ENCODE results near the gene DCTN3.
A peak's percentile ranks its signal among the peaks of the same experiment; 100 is the strongest.

Gene DCTN3

GRCh38 chr9:34664281-34665066 lies 44.2 kb upstream of the DCTN3 start:
- peak; percentile 49 to 79 for DNase-seq (ENCODE audit: low read depth in 1 of 2, low spot score in 1 of 2)
- TF ChIP-seq POLR2AphosphoS5 (IDR thresholded peaks at IDR 0.05; ENCODE audit: low read depth) = no peak
- TF ChIP-seq SPI1 (IDR thresholded peaks at IDR 0.05; ENCODE audit: borderline replicate concordance, low read depth) = no peak
- TF ChIP-seq GABPA (IDR thresholded peaks at IDR 0.05; ENCODE audit: low read depth) = no peak
- no peak for TF ChIP-seq REST (IDR thresholded peaks at IDR 0.05; ENCODE audit: insufficient replicate concordance, low read depth)
- peak; percentile 89 for TF ChIP-seq CTCF (IDR thresholded peaks at IDR 0.05; ENCODE audit: insufficient read depth, low read length)
- H3K27me3 ChIP-seq (ENCODE audit: insufficient read depth, poor library complexity, severe bottlenecking) = no peaks in the 10 kb centered on the region
- H3K27ac ChIP-seq (replicated peaks) = peak overlapping the region; percentile 61
- peak overlapping the region; percentile 47 for H3K4me3 ChIP-seq (replicated peaks; ENCODE audit: insufficient read depth, low read length)

GRCh38 chr9:34663303-34663605 lies 43.0 kb upstream of the DCTN3 start:
- TF ChIP-seq REST (IDR thresholded peaks at IDR 0.05; ENCODE audit: insufficient replicate concordance, low read depth) (no peak), CTCF (IDR thresholded peaks at IDR 0.05; ENCODE audit: insufficient read depth, low read length) (no peak), POLR2AphosphoS5 (IDR thresholded peaks at IDR 0.05; ENCODE audit: low read depth) (no peak), SPI1 (IDR thresholded peaks at IDR 0.05; ENCODE audit: borderline replicate concordance, low read depth) (no peak), GABPA (IDR thresholded peaks at IDR 0.05; ENCODE audit: low read depth) (no peak)
- Histone ChIP-seq H3K27ac (replicated peaks) (no peak overlapping the region), H3K27me3 (ENCODE audit: insufficient read depth, poor library complexity, severe bottlenecking) (no peaks in the 10 kb centered on the region), H3K4me3 (replicated peaks; ENCODE audit: insufficient read depth, low read length) (no peak overlapping the region)
- DNase-seq (ENCODE audit: low read depth in 1 of 2, low spot score in 1 of 2) = no peak

- no peak for DNase-seq (ENCODE audit: low read depth in 1 of 2, low spot score in 1 of 2)
- no peak for TF ChIP-seq GABPA (IDR thresholded peaks at IDR 0.05; ENCODE audit: low read depth)
- TF ChIP-seq REST (IDR thresholded peaks at IDR 0.05; ENCODE audit: insufficient replicate concordance, low read depth) = no peak
- no peak for TF ChIP-seq SPI1 (IDR thresholded peaks at IDR 0.05; ENCODE audit: borderline replicate concordance, low read depth)
- TF ChIP-seq POLR2AphosphoS5 (IDR thresholded peaks at IDR 0.05; ENCODE audit: low read depth) = no peak
- TF ChIP-seq CTCF (IDR thresholded peaks at IDR 0.05; ENCODE audit: insufficient read depth, low read length) = no peak
- Histone ChIP-seq H3K27ac (replicated peaks) (no peak within 1 kb of the TSS), H3K4me3 (replicated peaks; ENCODE audit: insufficient read depth, low read length) (no peak within 1 kb of the TSS), H3K27me3 (ENCODE audit: insufficient read depth, poor library complexity, severe bottlenecking) (no peaks in the 10 kb centered on the region)
Measured at GRCh38 chr9:34662526-34663302, 42.4 kb upstream of the DCTN3 start, which contains the start of gene CCL27. Gene CCL27 (minus strand): TSS chr9:34662657. CDS start chr9:34662633, 24 bp downstream.

All from HL-60 (cell line).